Neural cell (in vitro differentiated cells): ENCODE measurements around the gene BMERB1. TPM values are rescaled to one million over a fixed set of nuclear protein-coding genes. Genes with fewer than 3 reads are reported as not detected.

Experiments
- H2AFZ ChIP-seq: fragments of 200-600, 300-800 bp; sonication (generic), shearing (Covaris generic); 2 replicates; pipeline ENCODE4 v1.6.0; 2014; ENCODE audit warnings: low read depth, mild to moderate bottlenecking, antibody characterized with exemption, low read length, moderate library complexity
- H3F3A ChIP-seq: fragments of 200-600 bp; shearing (Covaris generic); 2 replicates; pipeline ENCODE4 v1.6.1; 2016; ENCODE audit warnings: mild to moderate bottlenecking, moderate library complexity, mixed read lengths, antibody characterized with exemption, low read length; ENCODE audit not compliant: insufficient read depth, poor library complexity, severe bottlenecking
- H3K27ac ChIP-seq: fragments of 200-600, 300-800 bp; sonication (generic), shearing (Covaris generic); 2 replicates; pipeline ENCODE4 v1.5.1; 2014; ENCODE audit warnings: mild to moderate bottlenecking, low read length, moderate library complexity
- H3K27me3 ChIP-seq: fragments of 300-800, 200-600 bp; sonication (generic), shearing (Covaris generic); 2 replicates; pipeline ENCODE4 v1.6.0; 2014; ENCODE audit warnings: mild to moderate bottlenecking, low read depth, low read length, moderate library complexity; ENCODE audit not compliant: insufficient read depth
- H3K36me3 ChIP-seq: fragments of 300-800, 200-600 bp; sonication (generic), shearing (Covaris generic); 2 replicates; pipeline ENCODE4 v1.5.1; 2014; ENCODE audit warnings: mild to moderate bottlenecking, antibody characterized with exemption, low read length, moderate library complexity; ENCODE audit not compliant: insufficient read depth
- H3K4me2 ChIP-seq: fragments of 300-800, 200-600 bp; sonication (generic), shearing (Covaris generic); 2 replicates; pipeline ENCODE4 v1.6.0; 2014; ENCODE audit warnings: mild to moderate bottlenecking, low read length
- H3K4me3 ChIP-seq: fragments of 300-800, 200-600 bp; sonication (generic), shearing (Covaris generic); 2 replicates; pipeline ENCODE4 v1.5.1; 2014; ENCODE audit warnings: mild to moderate bottlenecking, low read length, moderate library complexity
- H3K79me2 ChIP-seq: fragments of 200-600 bp; shearing (Covaris generic); replicated peaks from 2 replicates; pipeline ENCODE4 v1.6.0; 2014; ENCODE audit warnings: mild to moderate bottlenecking, low read length, moderate library complexity; ENCODE audit not compliant: insufficient read depth
- H3K9ac ChIP-seq: fragments of 300-800, 200-600 bp; sonication (generic), shearing (Covaris generic); 2 replicates; pipeline ENCODE4 v1.6.1; 2016; ENCODE audit warnings: mild to moderate bottlenecking, low read length, mixed read lengths
- H3K9me2 ChIP-seq: fragments of 200-600 bp; shearing (Covaris generic); 2 replicates; pipeline ENCODE4 v1.6.1; 2016; ENCODE audit warnings: mild to moderate bottlenecking, low read length, mixed read lengths; ENCODE audit not compliant: insufficient read depth
- H3K9me3 ChIP-seq: fragments of 200-600, 300-800 bp; sonication (generic), shearing (Covaris generic); 2 replicates; pipeline ENCODE4 v1.6.1; 2016; ENCODE audit warnings: mild to moderate bottlenecking, mixed run types, low read length, moderate library complexity, mixed read lengths
- H4K20me1 ChIP-seq: fragments of 200-600 bp; shearing (Covaris generic); 2 replicates; pipeline ENCODE4 v1.6.1; 2016; ENCODE audit warnings: mild to moderate bottlenecking, mixed run types; ENCODE audit not compliant: insufficient read depth
- CTCF ChIP-seq: fragments of 450-650 bp; IDR thresholded peaks from 2 replicates; pipeline ENCODE4 v1.5.1; 2014; ENCODE audit warnings: antibody characterized with exemption, mild to moderate bottlenecking, moderate library complexity; ENCODE audit not compliant: poor library complexity, severe bottlenecking
- EP300 ChIP-seq: fragments of 450-650 bp; conservative IDR thresholded peaks from 2 replicates; pipeline ENCODE4 v1.6.1; 2014; ENCODE audit warnings: antibody characterized with exemption, mild to moderate bottlenecking, moderate library complexity; ENCODE audit not compliant: poor library complexity, severe bottlenecking
- EZH2 ChIP-seq: fragments of 200-600, 300-800 bp; shearing (Covaris generic), sonication (generic); IDR thresholded peaks from 2 replicates; pipeline ENCODE4 v1.6.1; 2014; ENCODE audit warnings: antibody characterized with exemption, low read length, borderline replicate concordance, mild to moderate bottlenecking; ENCODE audit not compliant: insufficient read depth, poor library complexity, severe bottlenecking
- MXI1 ChIP-seq: fragments of 450-650 bp; conservative IDR thresholded peaks from 2 replicates; pipeline ENCODE4 v1.6.1; 2014; ENCODE audit warnings: antibody characterized with exemption, mild to moderate bottlenecking; ENCODE audit not compliant: poor library complexity, severe bottlenecking
- POLR2AphosphoS5 ChIP-seq: IDR thresholded peaks from 2 replicates; pipeline ENCODE4 v1.6.1; 2012
- RAD21 ChIP-seq: fragments of 450-650 bp; conservative IDR thresholded peaks from 2 replicates; pipeline ENCODE4 v1.6.1; 2014; ENCODE audit warnings: antibody characterized with exemption, mild to moderate bottlenecking, moderate library complexity
- REST ChIP-seq: IDR thresholded peaks from 2 replicates; pipeline ENCODE4 v1.6.1; 2012; ENCODE audit warnings: borderline replicate concordance
- SMC3 ChIP-seq: fragments of 450-650 bp; conservative IDR thresholded peaks from 2 replicates; pipeline ENCODE4 v1.6.1; 2014; ENCODE audit warnings: antibody characterized with exemption, mild to moderate bottlenecking, moderate library complexity; ENCODE audit not compliant: poor library complexity
- TAF1 ChIP-seq: IDR thresholded peaks from 2 replicates; pipeline ENCODE4 v1.6.1; 2012; ENCODE audit warnings: low read depth
- polyA plus RNA-seq: library from polyadenylated mRNA; depleted of rRNA; stranded (reverse); fragments of >200 nt; gene quantifications from 2 replicates; pipeline ENCODE4 v1.2.3, GENCODE V29; 2014

BMERB1 gene
- polyA plus RNA-seq, 1 donor from 2014 or later: 149 TPM

GRCh38 chr16:15450624-15451023 lies 16.2 kb downstream of the BMERB1 start:
- no peaks in the 10 kb centered on the region for H4K20me1 ChIP-seq
- TF ChIP-seq CTCF (no peak), EP300 (no peak), MXI1 (no peak), POLR2AphosphoS5 (no peak), TAF1 (no peak), RAD21 (no peak), EZH2 (no peak), SMC3 (no peak), REST (no peak)
- H3K79me2 ChIP-seq: no peaks in the 10 kb centered on the region
- H3K36me3 ChIP-seq: no peaks in the 10 kb centered on the region
- H3K4me2 ChIP-seq: no peak overlapping the region
- H3K9me3 ChIP-seq: no peaks in the 10 kb centered on the region
- no peaks in the 10 kb centered on the region for H3K27me3 ChIP-seq
- no peak overlapping the region for H2AFZ ChIP-seq
- H3K27ac ChIP-seq: no peak overlapping the region
- H3K4me3 ChIP-seq: no peak overlapping the region
- no peaks in the 10 kb centered on the region for H3K9me2 ChIP-seq
- no peak overlapping the region for H3K9ac ChIP-seq
- no peaks in the 10 kb centered on the region for H3F3A ChIP-seq

GRCh38 chr16:15451098-15451731 lies 16.8 kb downstream of the BMERB1 start:
- Histone ChIP-seq H3K9me3 (no peaks in the 10 kb centered on the region), H3K27me3 (no peaks in the 10 kb centered on the region), H3K79me2 (no peaks in the 10 kb centered on the region), H2AFZ (no peak overlapping the region), H3K9me2 (no peaks in the 10 kb centered on the region), H3K4me3 (no peak overlapping the region), H3K9ac (no peak overlapping the region), H3K4me2 (no peak overlapping the region), H4K20me1 (no peaks in the 10 kb centered on the region), H3F3A (no peaks in the 10 kb centered on the region), H3K27ac (no peak overlapping the region), H3K36me3 (no peaks in the 10 kb centered on the region)
- TF ChIP-seq EP300 (no peak), RAD21 (no peak), TAF1 (no peak), REST (no peak), CTCF (no peak), EZH2 (no peak), POLR2AphosphoS5 (no peak), MXI1 (no peak), SMC3 (no peak)
